Measurements from ENCODE around the gene SGCA.

SGCA gene

DNA sequence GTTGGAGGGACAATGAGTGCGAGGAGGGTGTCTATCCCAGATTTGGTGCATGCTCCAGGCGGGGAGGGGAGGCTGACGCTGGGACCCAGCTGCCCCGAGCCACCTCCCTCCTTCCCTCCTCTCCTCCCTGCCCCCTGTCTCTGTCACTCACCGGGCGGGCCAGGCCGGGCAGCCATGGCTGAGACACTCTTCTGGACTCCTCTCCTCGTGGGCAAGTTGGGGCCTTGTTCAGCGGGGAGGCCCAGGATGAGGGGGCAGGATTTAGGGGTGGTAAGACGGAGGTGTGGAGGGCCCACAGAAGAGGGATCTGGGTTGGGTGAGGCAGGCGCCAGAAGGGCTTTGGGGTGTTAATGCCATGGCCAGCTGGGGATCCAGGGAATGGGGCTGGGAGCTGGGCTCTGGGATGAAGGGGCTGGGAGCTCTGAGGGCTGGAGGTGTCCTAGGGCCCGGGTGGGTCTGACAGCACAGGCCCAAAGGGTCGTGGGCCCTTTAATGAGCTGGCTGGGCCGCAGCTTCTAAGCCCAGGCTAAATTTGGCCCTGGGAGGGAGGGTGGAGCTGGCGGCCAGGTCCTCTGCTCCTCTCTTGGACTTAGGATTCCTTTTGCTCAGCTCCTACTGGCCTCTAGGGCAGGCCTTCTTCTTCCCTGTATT, at the start of gene SGCA:
TSS of gene SGCA (plus strand) at position 139 of the 651 bp plus-strand sequence. CDS start at position 175, 36 bp downstream.
- in situ Hi-C loops (cut with MboI; ENCODE audit: low sequenced_read_pairs) = no loop called here

DNA sequence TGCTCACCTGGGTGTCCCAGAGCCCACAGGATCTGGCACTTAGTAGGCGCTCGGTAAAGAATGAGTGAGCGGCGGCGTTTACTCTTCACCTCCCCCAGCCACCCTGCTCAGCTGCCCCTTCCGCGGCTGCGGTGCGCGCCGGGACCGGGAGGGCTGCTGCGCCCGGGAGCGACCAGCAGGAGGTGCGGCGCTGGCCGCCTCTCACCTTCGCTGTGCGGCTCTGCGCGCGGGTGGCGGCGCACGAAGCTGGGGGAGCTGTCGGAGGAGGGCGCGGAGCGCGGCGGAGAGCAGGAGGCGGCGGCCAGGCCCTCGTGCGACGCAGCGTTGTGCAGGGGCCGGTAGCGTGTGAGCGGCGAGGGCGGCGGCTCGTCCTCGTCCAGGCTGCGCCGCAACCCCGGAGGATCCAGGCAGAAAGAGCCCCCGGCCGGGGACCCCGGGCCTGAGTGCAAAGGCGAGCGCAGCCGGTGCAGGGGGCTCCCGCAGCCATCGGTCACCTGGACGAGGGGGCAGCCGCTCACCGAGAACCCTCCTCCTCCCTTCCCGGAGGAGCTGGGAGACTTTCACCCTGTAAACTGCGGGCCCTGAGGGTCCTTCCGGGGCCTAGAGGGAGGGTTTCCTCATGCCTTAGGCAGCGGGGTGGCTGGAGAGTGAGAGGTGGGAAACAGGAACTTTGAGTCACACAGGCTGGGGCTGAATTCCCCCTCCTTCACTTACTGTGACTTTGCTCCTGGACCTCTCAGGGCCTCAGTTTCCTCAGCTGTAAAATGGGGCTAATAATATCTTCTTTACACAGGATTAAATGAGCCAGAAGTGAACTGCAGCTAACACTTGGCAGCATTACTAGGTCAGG, 48.4 kb upstream of the SGCA start:
- in situ Hi-C loops (cut with MboI; ENCODE audit: low sequenced_read_pairs) = no loop called here

DNA sequence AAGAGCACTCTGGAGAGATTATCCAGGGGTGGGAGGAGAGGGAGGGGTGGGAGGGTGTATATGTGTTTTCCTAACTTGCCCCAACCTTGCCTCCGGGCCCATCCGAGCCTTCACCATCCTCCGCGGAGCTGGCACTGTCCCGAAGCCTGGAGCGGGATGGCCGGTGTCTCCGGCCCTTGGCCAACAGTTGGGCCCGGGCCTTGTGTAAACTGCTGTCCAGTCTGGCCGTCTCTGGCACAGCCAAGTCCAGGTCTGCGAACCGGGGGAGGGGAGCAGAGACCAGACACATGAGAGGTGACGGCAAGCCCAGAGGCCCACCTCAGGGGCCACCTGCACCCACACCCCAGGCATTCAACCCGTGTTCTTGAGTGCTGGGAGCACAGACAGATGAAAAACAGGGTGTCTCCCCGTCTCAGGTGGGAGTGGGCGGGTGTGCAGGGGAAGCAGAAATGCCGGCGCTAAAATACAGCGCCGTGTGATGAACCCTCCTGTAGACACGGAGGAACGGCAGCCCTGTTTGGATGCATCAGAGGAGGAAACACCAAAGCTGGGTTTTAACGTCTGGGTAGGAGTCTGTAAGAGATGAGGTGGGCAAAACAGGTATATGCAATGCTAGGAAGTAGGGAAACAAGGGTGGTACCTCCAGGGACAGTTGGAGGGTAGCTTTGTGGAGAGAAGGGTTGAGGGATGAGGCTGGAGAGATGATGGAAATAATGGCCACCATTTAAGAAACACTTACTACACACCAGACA, 47.6 kb upstream of the SGCA start:
- in situ Hi-C loops (cut with MboI; ENCODE audit: low sequenced_read_pairs) = no loop called here

DNA sequence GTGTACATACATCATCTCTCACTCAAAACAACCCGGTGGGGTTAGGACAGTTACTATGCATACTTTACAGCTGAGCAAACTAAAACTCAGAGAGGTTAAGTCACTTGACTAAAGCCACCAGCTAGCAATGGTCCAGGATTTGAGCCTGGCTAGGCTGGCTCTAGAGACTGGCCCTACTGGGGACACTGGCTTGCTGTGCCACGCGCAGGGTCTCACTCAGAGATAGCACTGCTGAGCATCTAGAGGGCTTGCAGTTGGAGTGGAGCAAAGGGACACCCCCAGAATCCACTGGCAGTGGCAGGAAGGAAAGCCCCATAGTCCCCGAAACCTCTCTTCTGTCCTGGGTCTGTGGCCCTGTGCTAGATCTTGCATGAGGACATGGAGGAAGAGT, 47.0 kb upstream of the SGCA start:
- in situ Hi-C loops (cut with MboI; ENCODE audit: low sequenced_read_pairs) = no loop called here

DNA sequence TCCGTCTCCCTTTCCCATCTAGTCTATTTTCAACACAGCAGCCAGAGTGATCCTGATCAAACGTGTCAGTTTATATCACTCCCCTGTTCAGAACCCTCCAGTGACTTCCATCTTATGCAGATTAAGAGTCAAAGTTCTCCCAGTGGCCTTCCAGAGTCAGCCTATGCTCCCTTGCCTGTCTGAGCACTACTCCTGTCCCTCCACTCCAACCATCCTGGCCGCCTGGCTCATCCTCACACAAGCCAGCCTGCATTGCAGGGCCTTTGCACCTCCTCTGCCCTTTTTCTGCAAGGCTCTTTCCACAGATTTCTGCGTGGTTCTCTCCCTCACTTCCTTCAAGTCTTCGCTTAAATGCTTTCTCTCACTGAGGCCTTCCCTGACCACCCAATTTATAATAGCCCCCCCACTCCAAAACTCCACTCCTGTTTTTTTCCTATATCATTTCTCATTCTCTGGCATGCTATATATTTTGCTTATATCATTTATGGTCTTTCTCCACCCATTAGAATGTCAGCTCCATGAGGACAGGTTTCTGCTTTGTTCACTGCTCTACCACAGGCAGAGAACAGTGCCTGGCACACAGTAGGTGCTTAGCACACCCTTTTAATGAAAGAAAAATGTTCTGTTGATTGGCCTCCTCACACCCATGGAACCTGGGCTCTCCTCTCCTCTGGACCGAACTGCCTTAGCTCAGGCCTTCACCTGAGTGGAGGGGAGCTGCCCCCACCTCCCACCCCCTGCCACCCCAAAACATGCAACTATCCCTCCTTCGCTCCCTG, 45.1 kb upstream of the SGCA start:
- in situ Hi-C loops (cut with MboI; ENCODE audit: low sequenced_read_pairs) = no loop called here

DNA sequence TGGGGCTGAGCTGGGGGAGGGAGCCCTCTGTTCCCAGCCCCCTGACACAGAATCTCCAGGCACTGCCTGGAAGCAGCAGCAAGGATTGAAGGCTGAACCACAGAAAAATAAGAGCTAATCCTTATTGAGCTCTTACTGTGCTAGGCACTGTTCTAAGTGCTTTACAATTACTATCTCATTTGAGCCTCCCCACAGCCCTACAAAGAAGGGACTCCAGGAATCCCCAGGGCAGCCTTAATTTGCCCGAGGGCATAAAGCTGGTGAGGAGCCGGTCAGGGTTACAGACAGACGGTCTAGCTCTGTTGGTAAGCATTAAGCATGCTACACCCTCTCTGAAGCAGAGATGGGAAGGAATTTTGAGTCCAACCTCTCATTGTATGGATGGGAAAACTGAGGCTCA, 42.9 kb upstream of the SGCA start:
- in situ Hi-C loops (cut with MboI; ENCODE audit: low sequenced_read_pairs) = no loop called here

DNA sequence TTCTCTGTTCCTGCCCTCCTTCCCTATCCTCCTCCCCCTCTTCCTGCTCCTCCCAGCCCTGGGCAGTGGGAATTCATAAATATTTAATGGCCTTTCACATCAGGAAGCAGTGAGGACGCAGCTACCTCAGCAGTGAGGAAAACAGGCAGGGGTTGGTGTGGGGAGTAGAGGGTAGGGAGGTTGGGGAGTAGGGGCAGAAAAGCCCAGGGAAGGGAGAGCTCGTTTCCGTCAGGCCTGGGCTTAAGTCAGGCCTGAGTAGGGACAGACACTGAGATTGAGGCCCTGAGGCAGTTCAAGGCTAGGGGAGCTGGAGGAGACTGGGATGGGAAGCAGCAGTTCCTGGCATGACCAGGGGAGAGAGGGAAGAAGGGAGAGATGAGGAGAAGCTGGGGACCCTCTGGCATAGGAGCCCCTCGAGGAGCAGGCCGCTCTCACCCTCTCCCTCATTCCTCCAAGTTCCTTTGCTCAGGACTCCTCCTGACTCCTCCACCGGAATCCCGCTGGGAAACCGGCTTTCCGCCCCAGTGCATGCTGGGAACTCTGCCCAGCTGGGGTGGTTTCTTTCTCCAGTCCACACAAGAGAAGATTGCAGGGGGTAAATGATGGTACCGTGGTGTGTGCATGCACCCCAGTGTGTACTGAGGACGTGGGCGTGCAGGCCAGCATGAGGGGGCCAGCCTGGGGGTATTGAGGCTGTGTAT, 42.0 kb upstream of the SGCA start:
- in situ Hi-C loops (cut with MboI; ENCODE audit: low sequenced_read_pairs) = no loop called here

DNA sequence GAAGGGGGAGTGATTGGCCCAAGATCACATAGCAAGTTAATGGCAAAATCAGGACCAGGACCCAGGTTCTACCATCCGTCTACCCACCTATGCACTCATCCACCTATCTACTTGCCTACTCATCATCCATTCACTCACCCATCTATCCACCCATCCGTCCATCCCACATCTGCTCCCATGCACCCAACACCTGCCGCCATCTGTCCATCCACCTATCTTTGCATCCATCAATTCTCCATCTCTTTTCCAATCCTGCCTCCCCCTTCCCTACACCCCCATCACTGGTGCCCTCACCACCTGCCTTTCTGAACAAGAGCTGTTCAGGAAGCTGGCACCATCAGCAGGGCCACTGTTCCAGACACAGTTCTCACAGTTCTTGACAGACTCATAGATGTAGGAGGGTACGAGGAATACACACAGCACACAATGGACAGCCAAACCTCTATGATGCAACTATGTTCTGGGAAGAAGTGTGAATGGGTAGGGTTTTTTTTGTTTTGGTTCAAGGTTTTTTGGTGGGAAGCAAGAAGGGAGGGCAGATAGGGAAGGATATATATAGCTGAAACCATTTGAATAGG, 40.3 kb upstream of the SGCA start:
- in situ Hi-C loops (cut with MboI; ENCODE audit: low sequenced_read_pairs) = no loop called here

DNA sequence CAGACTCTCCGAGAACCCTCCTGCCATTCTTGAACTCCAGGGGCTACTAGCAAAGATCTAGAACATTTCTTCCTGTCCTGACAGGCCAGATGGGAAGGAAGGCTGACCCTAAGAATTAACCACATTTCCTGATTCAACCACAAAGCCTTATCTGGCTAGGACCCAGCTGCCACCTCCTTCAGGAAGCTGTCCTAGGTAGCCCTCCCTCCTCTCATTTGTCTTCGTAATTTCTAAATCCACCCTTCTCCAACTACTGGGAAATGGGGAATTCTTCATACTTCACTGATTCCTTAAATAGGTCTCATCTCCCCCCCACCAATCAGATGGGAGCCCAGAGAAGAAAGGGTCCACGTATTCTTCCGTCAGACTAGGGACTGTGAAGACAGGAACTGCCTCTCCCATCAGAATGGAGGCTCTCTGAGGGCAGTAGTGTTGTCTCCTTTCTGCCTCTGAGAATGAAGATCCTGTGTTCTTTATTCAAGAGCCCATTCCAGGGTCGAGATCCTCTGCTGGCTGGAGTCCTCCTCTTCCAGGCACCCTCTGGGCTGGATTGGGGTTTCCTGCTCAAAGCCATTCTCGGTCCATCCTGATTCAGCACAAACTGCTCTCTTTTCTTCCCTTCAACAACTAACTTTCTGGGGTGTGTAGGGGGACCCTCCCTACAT, 38.0 kb upstream of the SGCA start:
- in situ Hi-C loops (cut with MboI; ENCODE audit: low sequenced_read_pairs) = no loop called here

DNA sequence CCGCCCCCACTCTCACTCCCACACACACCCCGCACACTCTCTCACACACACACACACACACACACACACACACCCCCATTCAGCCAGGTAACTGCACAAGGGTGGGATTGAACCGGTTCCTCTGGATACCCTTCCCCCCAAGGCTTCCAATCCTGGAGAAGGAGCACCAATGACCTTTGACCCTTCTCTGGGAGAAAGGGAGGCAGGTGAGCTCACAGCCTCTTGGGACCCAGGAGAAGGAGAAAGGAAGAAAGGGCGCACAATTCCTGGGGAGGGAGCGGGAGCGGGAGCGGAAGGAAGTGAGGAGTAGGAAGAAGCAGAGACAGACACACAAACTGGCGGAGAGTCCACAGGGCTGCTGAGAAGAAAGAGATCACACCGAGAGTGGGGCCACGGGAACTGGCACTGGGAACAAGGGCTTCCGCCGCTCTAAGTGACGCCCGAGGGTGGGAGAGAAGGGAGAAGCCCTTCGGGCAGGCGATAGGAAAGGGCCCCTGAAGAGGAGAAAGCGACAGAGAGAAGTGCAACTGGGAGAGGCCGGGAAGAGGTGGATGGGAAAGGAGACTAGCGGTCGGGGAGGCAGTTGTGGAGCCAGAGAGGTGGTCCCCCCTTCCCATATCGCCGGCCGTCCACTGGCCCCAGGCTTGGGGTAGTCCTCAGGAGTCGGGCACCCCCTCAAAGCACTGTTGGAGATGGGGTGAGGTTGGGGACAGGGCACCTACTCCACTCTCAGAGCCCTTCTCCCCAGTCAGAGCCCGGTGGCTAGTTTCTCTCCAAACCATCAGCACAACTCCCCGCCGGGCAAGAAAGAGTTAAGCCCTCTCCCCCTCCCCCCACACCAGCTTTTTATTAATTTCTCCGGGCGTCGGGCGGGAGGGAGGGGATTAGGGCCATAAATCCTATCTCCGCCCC, 37.1 kb upstream of the SGCA start:
- in situ Hi-C loops (cut with MboI; ENCODE audit: low sequenced_read_pairs) = no loop called here

DNA sequence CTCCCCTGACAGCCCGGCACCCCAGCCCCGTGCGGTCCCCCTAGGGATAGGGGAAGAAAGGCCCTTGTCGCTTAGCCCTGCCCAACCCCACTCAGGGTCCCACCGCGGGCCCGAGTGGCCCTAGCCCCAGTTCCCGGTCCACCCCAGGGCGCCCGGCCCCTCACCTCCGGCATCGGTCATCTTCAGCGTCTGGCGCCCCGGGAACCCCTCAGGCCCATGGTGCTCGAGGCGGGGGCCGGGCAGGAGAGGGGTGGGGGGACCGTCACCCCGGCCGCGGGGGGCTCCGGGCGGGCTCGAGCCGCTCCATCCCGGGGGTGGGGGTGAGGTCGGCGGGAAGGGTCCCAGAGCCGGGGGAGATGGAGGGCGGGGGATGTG, 36.5 kb upstream of the SGCA start:
- in situ Hi-C loops (cut with MboI; ENCODE audit: low sequenced_read_pairs) = no loop called here

DNA sequence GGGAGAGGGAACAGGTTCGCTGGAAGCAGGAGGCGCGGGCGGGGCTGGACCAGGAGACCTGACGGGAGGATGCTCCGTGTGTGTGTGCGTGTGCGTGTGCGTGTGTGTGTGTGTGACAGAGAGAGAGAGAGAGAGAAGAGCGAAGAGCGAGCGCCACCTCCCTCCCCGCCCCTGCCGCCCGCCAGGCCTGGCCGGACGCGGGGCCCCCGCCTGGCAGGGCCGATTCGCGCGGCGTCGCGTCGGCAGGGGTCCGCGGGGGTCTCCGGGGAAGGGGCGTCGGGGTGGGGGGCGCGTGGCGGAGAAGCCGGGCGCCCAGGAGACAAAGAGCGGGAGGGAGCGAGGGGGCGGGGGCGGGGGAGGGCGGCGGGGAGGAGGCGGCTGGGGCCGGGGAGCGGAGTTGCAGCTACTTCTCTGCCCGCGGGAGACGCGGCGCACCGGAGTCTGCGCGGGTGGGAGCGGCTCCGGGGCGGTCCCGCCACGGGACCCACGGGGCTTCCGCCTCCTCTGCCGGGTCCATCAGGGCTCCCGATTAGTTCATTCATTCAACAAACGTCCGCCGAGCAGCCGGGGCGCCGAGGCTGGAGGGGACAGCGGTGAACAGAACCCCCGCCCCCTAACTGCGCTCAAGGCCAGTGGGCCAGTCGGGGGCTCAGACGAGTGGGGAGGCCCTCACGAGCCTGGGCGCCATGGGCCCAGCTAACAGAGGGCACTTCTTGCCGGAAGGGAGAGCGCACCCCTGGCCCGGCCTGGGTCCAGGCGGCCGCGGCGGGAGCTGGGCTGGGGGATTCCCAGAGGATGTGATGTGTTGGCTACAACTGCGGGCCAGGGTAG, 35.9 kb upstream of the SGCA start, which contains the start of gene SAMD14:
TSS of gene SAMD14 (minus strand) at position 433 of the 831 bp plus-strand sequence. CDS start 5,201 bp downstream, outside the sequence.
- in situ Hi-C loops (cut with MboI; ENCODE audit: low sequenced_read_pairs) = no loop called here

DNA sequence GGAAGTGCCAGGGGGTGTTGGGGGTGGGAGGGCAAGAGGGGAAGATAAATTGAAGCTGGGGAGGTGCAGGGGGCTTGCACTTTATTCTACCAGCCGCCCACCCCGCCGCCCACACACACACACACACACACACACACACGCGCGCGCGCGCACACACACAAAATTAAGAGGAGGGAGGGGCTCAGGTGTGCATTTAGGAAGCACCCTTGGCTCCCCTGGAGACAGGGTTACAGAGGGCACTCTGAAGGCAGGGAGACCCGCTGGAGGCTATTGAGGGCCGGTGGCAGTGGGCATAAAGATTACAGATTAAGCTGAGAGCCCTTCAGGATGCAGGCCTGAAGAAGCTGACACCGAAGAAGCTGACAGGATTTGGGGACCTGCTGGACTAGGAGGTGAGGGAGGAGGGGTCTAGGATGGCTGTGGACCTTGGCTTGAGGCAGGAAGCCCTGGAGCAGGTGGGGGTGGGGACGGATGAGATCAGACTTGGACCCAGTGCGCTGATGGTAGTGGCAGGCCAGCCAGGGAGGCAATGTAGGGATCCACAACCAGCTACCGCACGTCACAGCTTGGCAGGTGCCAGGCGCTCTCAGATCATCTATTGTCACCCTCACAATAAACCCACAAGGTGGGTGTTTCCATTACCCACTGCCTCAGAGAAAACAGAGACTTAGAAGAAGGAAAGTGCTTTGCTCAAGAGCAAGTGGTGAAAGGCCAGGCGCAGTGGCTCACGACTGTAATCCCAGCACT, 35.1 kb upstream of the SGCA start:
- in situ Hi-C loops (cut with MboI; ENCODE audit: low sequenced_read_pairs) = no loop called here

DNA sequence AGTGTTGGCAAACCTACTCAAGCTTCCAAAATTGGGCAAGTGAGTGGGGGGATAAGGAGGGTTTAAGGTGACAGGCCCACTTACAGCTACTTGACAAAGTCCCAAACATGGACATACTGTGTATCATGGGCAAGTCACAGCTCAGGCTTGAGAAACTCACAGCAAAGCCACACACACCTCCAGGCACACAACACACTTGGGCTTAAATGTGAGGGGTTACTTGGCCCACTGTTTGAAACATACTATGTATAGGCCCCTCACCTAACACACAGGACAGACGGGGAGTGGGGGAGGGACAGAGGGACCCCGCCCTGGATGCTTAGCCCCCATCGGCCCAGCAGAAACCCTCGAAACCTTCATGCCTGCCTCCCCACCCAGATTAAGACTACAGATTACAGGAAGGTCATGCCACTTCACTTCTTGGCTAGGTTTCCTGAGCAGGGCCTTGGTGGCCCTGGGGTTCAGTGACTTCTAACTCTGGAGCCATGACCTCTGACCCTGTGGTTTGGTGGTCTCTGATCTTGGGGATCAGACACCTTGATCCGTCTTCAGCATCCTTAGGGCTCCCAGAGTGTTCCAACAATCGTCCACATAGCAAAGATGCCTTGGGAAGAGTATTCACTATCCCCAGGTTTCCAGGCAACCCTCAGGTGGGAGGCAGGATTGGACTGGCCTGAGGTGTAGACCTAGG, 33.6 kb upstream of the SGCA start:
- in situ Hi-C loops (cut with MboI; ENCODE audit: low sequenced_read_pairs) = no loop called here

DNA sequence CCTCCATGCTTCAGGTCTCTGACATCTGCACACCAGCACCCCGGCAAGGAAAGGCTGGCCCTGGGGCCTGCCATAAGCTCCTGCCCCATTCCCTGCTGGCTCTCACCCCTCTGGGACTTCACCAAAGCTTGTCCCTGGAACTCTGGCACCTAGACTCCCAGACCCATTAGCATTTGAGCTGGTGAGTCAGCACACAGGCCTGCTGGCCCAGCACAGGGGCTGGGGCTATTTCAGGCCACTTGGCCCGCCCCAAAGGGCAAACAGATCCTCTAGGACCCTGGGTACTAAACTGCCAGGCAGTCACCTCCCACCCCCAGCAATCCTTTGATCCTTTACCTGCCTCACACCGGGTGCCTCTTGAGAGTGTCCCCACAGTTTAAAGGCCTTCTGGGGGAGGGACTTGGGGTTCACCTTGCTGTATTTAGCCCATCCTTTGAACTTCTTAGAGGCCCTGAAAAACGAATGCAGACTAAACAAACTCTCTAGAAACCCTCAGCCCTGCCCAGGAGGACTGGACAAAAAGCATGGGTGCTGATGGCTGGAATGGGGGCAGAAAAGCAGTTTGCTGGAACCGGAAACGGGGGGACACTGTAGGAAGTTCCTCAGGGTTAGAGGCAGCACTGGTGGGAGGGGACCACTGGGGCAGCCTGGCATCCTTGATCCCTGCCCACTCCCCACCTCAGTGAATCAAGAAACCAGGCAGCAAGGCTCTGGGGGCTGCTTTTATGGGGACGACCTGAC, 32.6 kb upstream of the SGCA start:
- in situ Hi-C loops (cut with MboI; ENCODE audit: low sequenced_read_pairs) = no loop called here

DNA sequence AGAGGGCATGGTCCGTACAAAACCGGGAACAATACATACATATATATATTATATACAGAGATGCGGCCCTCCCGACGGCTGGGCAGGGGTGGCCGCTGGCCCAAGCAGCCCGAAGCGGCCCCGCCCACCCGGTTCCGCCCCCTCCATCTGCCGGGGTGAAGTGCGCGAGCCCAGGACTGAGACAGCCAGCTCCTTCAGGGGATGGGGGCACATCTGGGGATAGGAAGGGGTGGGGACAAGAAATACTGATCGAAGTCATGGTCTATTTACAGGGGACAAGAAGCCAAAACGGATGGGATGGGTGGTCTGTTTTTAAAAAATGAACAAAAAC, 32.1 kb upstream of the SGCA start:
- in situ Hi-C loops (cut with MboI; ENCODE audit: low sequenced_read_pairs) = no loop called here
